MCF 10A (cell line): Measurements from ENCODE around the gene MEIS2. TPM values are rescaled to one million over a fixed set of nuclear protein-coding genes. Genes with fewer than 3 reads are reported as not detected.

Experiments
- BruUV-seq: library from RNA; stranded (reverse); fragments of 400-500 nt; replicated peaks from 2 replicates; lab custom pipeline; 2021; lab: Mats Ljungman, UMichigan
- CTCF ChIA-PET: fragments of 300-600 bp; sonication (Branson Sonifier 250); formaldehyde crosslinking; extraction: SDS; loops from one replicate; lab custom pipeline; 2021; ENCODE audit warnings: antibody characterized with exemption, inconsistent platforms; lab: Yijun Ruan, JAX
- POLR2A ChIA-PET: fragments of 300-600, 350-650 bp; sonication (Branson Sonifier 250); formaldehyde crosslinking; extraction: SDS; loops from one replicate; lab custom pipeline; 2020; ENCODE audit warnings: antibody characterized with exemption, inconsistent platforms; lab: Yijun Ruan, JAX
- DNase-seq: peaks from one replicate; pipeline ENCODE4 v3.0.0-alpha.2; 2018; ENCODE audit not compliant: unreplicated experiment
- H3K27ac Mint-ChIP-seq: one replicate; pipeline ENCODE4 v1.8.0; 2022; ENCODE audit warnings: mild to moderate bottlenecking, low read depth, mixed read lengths; ENCODE audit not compliant: unreplicated experiment
- H3K27me3 Mint-ChIP-seq: one replicate; pipeline ENCODE4 v1.8.0; 2022; ENCODE audit warnings: mixed read lengths; ENCODE audit not compliant: insufficient read depth, unreplicated experiment
- H3K36me3 Mint-ChIP-seq: one replicate; pipeline ENCODE4 v1.8.0; 2022; ENCODE audit warnings: mild to moderate bottlenecking, moderate library complexity, mixed read lengths; ENCODE audit not compliant: insufficient read depth, unreplicated experiment
- H3K4me1 Mint-ChIP-seq: one replicate; pipeline ENCODE4 v1.8.0; 2022; ENCODE audit warnings: mixed read lengths; ENCODE audit not compliant: insufficient read depth, unreplicated experiment
- H3K4me3 Mint-ChIP-seq: one replicate; pipeline ENCODE4 v1.8.0; 2022; ENCODE audit warnings: mild to moderate bottlenecking, moderate library complexity, mixed read lengths; ENCODE audit not compliant: unreplicated experiment
- H3K9me3 Mint-ChIP-seq: one replicate; pipeline ENCODE4 v1.8.0; 2022; ENCODE audit warnings: mixed read lengths; ENCODE audit not compliant: unreplicated experiment
- intact Hi-C: fragments of 100-400 bp; cut with micrococcal nuclease; formaldehyde crosslinking; loops from 2 replicates; pipeline ENCODE4 v1.14.1; 2022
- total RNA-seq: library from RNA; stranded (reverse); gene quantifications from 2 replicates; pipeline ENCODE4 v1.2.3, GENCODE V29; 2022
- TF ChIP-seq, protein P1 (sequence below): fragments of 200-600 bp; IDR thresholded peaks from one replicate; pipeline ENCODE4 v1.8.0; 2022; ENCODE audit warnings: antibody characterized with exemption, mild to moderate bottlenecking; ENCODE audit not compliant: unreplicated experiment

The MEIS2 gene
- total RNA-seq, 1 experiment from 2014 or later = 6.9 TPM

GRCh38 chr15:37095770-37096557, 4.4 kb downstream of the MEIS2 start:
- Mint-ChIP-seq H3K9me3 (no peaks in the 10 kb centered on the region), H3K27ac (no peak overlapping the region), H3K4me3 (no peak overlapping the region), H3K4me1 (peaks cover 28% of the 10 kb centered on the region), H3K36me3 (peaks cover 17% of the 10 kb centered on the region), H3K27me3 (no peaks in the 10 kb centered on the region)
- no peak for DNase-seq
- TF ChIP-seq, protein P1, sequence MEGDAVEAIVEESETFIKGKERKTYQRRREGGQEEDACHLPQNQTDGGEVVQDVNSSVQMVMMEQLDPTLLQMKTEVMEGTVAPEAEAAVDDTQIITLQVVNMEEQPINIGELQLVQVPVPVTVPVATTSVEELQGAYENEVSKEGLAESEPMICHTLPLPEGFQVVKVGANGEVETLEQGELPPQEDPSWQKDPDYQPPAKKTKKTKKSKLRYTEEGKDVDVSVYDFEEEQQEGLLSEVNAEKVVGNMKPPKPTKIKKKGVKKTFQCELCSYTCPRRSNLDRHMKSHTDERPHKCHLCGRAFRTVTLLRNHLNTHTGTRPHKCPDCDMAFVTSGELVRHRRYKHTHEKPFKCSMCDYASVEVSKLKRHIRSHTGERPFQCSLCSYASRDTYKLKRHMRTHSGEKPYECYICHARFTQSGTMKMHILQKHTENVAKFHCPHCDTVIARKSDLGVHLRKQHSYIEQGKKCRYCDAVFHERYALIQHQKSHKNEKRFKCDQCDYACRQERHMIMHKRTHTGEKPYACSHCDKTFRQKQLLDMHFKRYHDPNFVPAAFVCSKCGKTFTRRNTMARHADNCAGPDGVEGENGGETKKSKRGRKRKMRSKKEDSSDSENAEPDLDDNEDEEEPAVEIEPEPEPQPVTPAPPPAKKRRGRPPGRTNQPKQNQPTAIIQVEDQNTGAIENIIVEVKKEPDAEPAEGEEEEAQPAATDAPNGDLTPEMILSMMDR = no peak
- CTCF ChIA-PET = interaction anchor here (1.0 kb wide), 1 partner anchor 38 kb away, joined by 3 read pairs; no protein-coding TSS in a partner anchor
- intact Hi-C loops = no loop called here
- no TSS peak for BruUV-seq
- POLR2A ChIA-PET = interaction anchor here (1.2 kb wide), 1 partner anchor 9 kb away, joined by 3 read pairs; no protein-coding TSS in a partner anchor

GRCh38 chr15:37094915-37095711, 5.2 kb downstream of the MEIS2 start:
- TF ChIP-seq, protein P1 = no peak
- no peak for DNase-seq
- ChIA-PET CTCF (no interaction called here), POLR2A (interaction anchor here (1.2 kb wide), 1 partner anchor 9 kb away, joined by 3 read pairs; no protein-coding TSS in a partner anchor)
- Mint-ChIP-seq H3K27ac (no peak overlapping the region), H3K36me3 (peaks cover 23% of the 10 kb centered on the region), H3K4me3 (no peak overlapping the region), H3K4me1 (peaks cover 28% of the 10 kb centered on the region), H3K9me3 (no peaks in the 10 kb centered on the region), H3K27me3 (no peaks in the 10 kb centered on the region)
- intact Hi-C loops = no loop called here
- no TSS peak for BruUV-seq

DNA sequence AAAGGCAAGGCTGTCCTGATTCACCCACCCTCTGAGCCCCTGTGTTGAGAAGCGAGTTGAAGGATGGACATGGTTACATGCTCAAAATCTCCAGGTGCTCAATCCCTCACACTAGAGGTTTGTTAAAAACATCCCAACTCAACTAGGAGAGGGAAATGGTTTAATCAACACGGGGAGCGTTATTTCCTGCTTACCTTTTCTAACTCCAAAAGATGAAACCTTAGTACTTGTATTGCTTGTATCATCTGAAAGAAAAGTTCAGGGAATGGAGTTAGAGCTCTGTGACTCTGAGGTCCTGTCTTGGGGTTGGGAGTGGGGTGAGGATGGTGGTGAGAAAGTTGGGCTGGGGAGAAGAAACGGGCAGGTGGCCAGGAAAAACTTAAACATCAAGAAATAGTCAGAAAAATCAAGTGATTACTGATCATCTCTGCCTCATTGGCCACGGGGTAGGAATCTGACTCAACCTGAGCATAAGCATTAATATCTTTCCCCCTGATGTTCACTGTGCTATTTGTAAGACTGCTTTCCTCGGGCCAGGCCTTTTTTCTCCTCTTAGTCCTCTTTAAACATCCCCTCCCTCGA, 5.9 kb downstream of the MEIS2 start:
- POLR2A ChIA-PET = interaction anchor here (0.6 kb wide), 1 partner anchor 60 kb away, joined by 3 read pairs; no protein-coding TSS in a partner anchor
- Mint-ChIP-seq H3K4me3 (no peak overlapping the region), H3K4me1 (peaks cover 28% of the 10 kb centered on the region), H3K9me3 (no peaks in the 10 kb centered on the region), H3K27me3 (no peaks in the 10 kb centered on the region), H3K36me3 (peaks cover 23% of the 10 kb centered on the region), H3K27ac (no peak overlapping the region)
- no TSS peak for BruUV-seq
- intact Hi-C loops = no loop called here
- TF ChIP-seq, protein P1 = no peak
- CTCF ChIA-PET = interaction anchor here (0.6 kb wide), 1 partner anchor 141 kb away, joined by 4 read pairs; no protein-coding TSS in a partner anchor
- DNase-seq = no peak
